Lung (tissue), 4 donors: ENCODE data around the gene NUDT16. TPM values are rescaled to one million over a fixed set of nuclear protein-coding genes. Genes with fewer than 3 reads are reported as not detected.

Experiments used
- polyA plus RNA-seq, 2 donors: library from polyadenylated mRNA; stranded (reverse); fragments of 200-250 nt; gene quantifications; one replicate each; pipeline ENCODE4 v1.2.1, GENCODE V29; 2013
- total RNA-seq, 2 donors: library from RNA; depleted of rRNA in 1 of 2; stranded (reverse); fragments of >200 nt in 1 of 2; gene quantifications; one replicate each; pipeline ENCODE4 v1.2.1, GENCODE V29; 2014 to 2021
- donor health status: Bipolar disorder and iron deficiency.
- donor health status: healthy.
- donor health status: DM: yes; HTN: yes; CAD: no.

NUDT16 gene
- total and polyA plus RNA-seq, 4 donors = 19.9 to 67.9 (median 50.8) TPM

Other genes with a start within 250 kb of the NUDT16 start
- 10 to 100 TPM; 58.8 to 64.9 TPM for gene MRPL3, start 121.2 kb downstream of the NUDT16 start, total RNA-seq
- gene MRPL3, start 121.2 kb downstream of the NUDT16 start, polyA plus RNA-seq = 10 to 100 TPM; 80.4 to 99.7 TPM